Naive thymus-derived CD8-positive, alpha-beta T cell (primary cell): Measurements from ENCODE around the gene CSAG3. TPM values are rescaled to one million over a fixed set of nuclear protein-coding genes. Genes with fewer than 3 reads are reported as not detected.
"Not testable (repeated sequence)": the region's sequence is repeated elsewhere in the genome, so short reads cannot be mapped to it uniquely, and the experiment has no call there.

Experiments used
- ATAC-seq, 2 donors: fragments of 150-1000 bp; cut with Tn5 transposase in 1 of 2; sonication (Bioruptor Pico), chemical (Tn5 transposase) in 1 of 2; 1 replicate in 1 of 2; 2 replicates in 1 of 2; pipeline ENCODE4 v1.10.0; 2021; ENCODE audit warnings: mild to moderate bottlenecking in 2 of 2, moderate library complexity in 2 of 2
- POLR2A ChIA-PET: fragments of 350-600 bp; sonication (Branson Sonifier 250); formaldehyde crosslinking; loops from one replicate; lab custom pipeline; 2021; ENCODE audit warnings: antibody characterized with exemption; lab: Charles Lee
- DNase-seq, 10 donors: peaks; one replicate each; pipeline versions ENCODE4 v3.0.0 to v3.0.0-alpha.2; 2020 to 2022
- H3K27ac Mint-ChIP-seq, 10 donors: one replicate each; pipeline ENCODE4 v1.8.0; 2020 to 2022; ENCODE audit warnings: mild to moderate bottlenecking in 10 of 10, mixed read lengths in 10 of 10, moderate library complexity in 4 of 10, inconsistent platforms in 1 of 10
- H3K27me3 Mint-ChIP-seq, 5 donors: one replicate each; pipeline ENCODE4 v1.8.0; 2021 to 2022; ENCODE audit warnings: mixed read lengths in 5 of 5
- H3K36me3 Mint-ChIP-seq, 3 donors: one replicate each; pipeline ENCODE4 v1.8.0; 2020 to 2022; ENCODE audit warnings: mixed read lengths in 3 of 3, mild to moderate bottlenecking in 2 of 3, inconsistent platforms in 1 of 3
- H3K4me1 Mint-ChIP-seq, 4 donors: one replicate each; pipeline ENCODE4 v1.8.0; 2021 to 2022; ENCODE audit warnings: mixed read lengths in 4 of 4
- H3K4me3 Mint-ChIP-seq, 10 donors: one replicate each; pipeline ENCODE4 v1.8.0; 2020 to 2022; ENCODE audit warnings: mild to moderate bottlenecking in 10 of 10, mixed read lengths in 10 of 10, moderate library complexity in 6 of 10, inconsistent platforms in 1 of 10
- H3K9me3 Mint-ChIP-seq, 9 donors: one replicate each; pipeline ENCODE4 v1.8.0; 2020 to 2022; ENCODE audit warnings: mixed read lengths in 9 of 9, mild to moderate bottlenecking in 3 of 9, inconsistent platforms in 1 of 9, moderate library complexity in 1 of 9
- polyA plus RNA-seq, 3 donors: library from polyadenylated mRNA; unstranded; fragments of 300-500 nt; fragmentation: Illumina TruSeq; gene quantifications; one replicate each; pipeline ENCODE4 v1.2.3, GENCODE V29; 2021
- total RNA-seq, 8 experiments: library from RNA in 2 of 8; stranded (reverse) in 2 of 8; gene quantifications; one replicate each; pipeline ENCODE4 v1.2.3 and lab custom pipeline; 2021 to 2026

Gene CSAG3
- total and polyA plus RNA-seq, 5 experiments from 2014 or later: not detected

- POLR2A ChIA-PET, H3K27me3 Mint-ChIP-seq, H3K4me3 Mint-ChIP-seq, H3K9me3 Mint-ChIP-seq, DNase-seq, H3K27ac Mint-ChIP-seq, H3K4me1 Mint-ChIP-seq, H3K36me3 Mint-ChIP-seq, ATAC-seq: not testable (repeated sequence)
Measured at GRCh38 chrX:152754871-152755270, 4.1 kb upstream of the CSAG3 start.

GRCh38 chrX:152759544-152759943 is 526 bp downstream of the CSAG3 start:
- H3K4me3 Mint-ChIP-seq, H3K36me3 Mint-ChIP-seq, H3K27me3 Mint-ChIP-seq, ATAC-seq, POLR2A ChIA-PET, H3K9me3 Mint-ChIP-seq, DNase-seq, H3K27ac Mint-ChIP-seq, H3K4me1 Mint-ChIP-seq: not testable (repeated sequence)

- POLR2A ChIA-PET, H3K27ac Mint-ChIP-seq, ATAC-seq, H3K36me3 Mint-ChIP-seq, DNase-seq, H3K9me3 Mint-ChIP-seq, H3K27me3 Mint-ChIP-seq, H3K4me3 Mint-ChIP-seq, H3K4me1 Mint-ChIP-seq: not testable (repeated sequence)
Measured at GRCh38 chrX:152761582-152761981, 2.6 kb downstream of the CSAG3 start.

GRCh38 chrX:152766562-152766961 is 7.5 kb downstream of the CSAG3 start:
- H3K9me3 Mint-ChIP-seq, H3K4me1 Mint-ChIP-seq, ATAC-seq, H3K27ac Mint-ChIP-seq, H3K4me3 Mint-ChIP-seq, DNase-seq, POLR2A ChIA-PET, H3K27me3 Mint-ChIP-seq, H3K36me3 Mint-ChIP-seq: not testable (repeated sequence)

- H3K36me3 Mint-ChIP-seq, H3K4me3 Mint-ChIP-seq, POLR2A ChIA-PET, H3K4me1 Mint-ChIP-seq, H3K27me3 Mint-ChIP-seq, ATAC-seq, DNase-seq, H3K27ac Mint-ChIP-seq, H3K9me3 Mint-ChIP-seq: not testable (repeated sequence)
Measured at GRCh38 chrX:152769549-152770289, 10.7 kb downstream of the CSAG3 start, which contains the start of gene MAGEA6. Gene MAGEA6, minus strand, starts transcription at chrX:152769689. Its CDS starts 2,039 bp downstream, at chrX:152767650.

- H3K36me3 Mint-ChIP-seq, H3K4me3 Mint-ChIP-seq, H3K27me3 Mint-ChIP-seq, ATAC-seq, H3K9me3 Mint-ChIP-seq, H3K4me1 Mint-ChIP-seq, DNase-seq, POLR2A ChIA-PET, H3K27ac Mint-ChIP-seq: not testable (repeated sequence)
Measured at GRCh38 chrX:152787062-152787461, 28.0 kb downstream of the CSAG3 start.

GRCh38 chrX:152798945-152799344 is 39.9 kb downstream of the CSAG3 start:
- Mint-ChIP-seq H3K4me3 (no peak overlapping the region), H3K27me3 (peaks cover 0 to 9% (median 5%) of the 10 kb centered on the region in 5 donors)
- no peak for ATAC-seq

GRCh38 chrX:152806035-152806434 is 47.0 kb downstream of the CSAG3 start:
- H3K4me1 Mint-ChIP-seq: no peaks in the 10 kb centered on the region
- H3K27me3 Mint-ChIP-seq: peaks cover 0 to 16% (median 10%) of the 10 kb centered on the region in 5 donors
- POLR2A ChIA-PET: no interaction called here
- no peaks in the 10 kb centered on the region for H3K9me3 Mint-ChIP-seq
- ATAC-seq: no peak
- H3K36me3 Mint-ChIP-seq: no peaks in the 10 kb centered on the region
- no peak overlapping the region for H3K27ac Mint-ChIP-seq
- H3K4me3 Mint-ChIP-seq: no peak overlapping the region
- DNase-seq: no peak

More at GRCh38 chrX:152798945-152799344, 39.9 kb downstream of the CSAG3 start:
- Mint-ChIP-seq H3K36me3 (no peaks in the 10 kb centered on the region), H3K9me3 (no peaks in the 10 kb centered on the region), H3K4me1 (no peaks in the 10 kb centered on the region), H3K27ac (no peak overlapping the region)
- POLR2A ChIA-PET: no interaction called here
- DNase-seq: no peak

Other genes starting within 250 kb of the CSAG3 start
- not detected for gene GABRQ, start 121.3 kb upstream of the CSAG3 start, total RNA-seq
- gene GABRQ, start 121.3 kb upstream of the CSAG3 start, polyA plus RNA-seq: not detected
- not detected for gene MAGEA3, start 60.4 kb upstream of the CSAG3 start, total RNA-seq
- gene MAGEA3, start 60.4 kb upstream of the CSAG3 start, polyA plus RNA-seq: not detected
- gene CSAG2, start 49.9 kb upstream of the CSAG3 start, total RNA-seq: not detected
- gene CSAG2, start 49.9 kb upstream of the CSAG3 start, polyA plus RNA-seq: not detected
- not detected for gene MAGEA2B, start 44.6 kb upstream of the CSAG3 start, total RNA-seq
- not detected for gene MAGEA2B, start 44.6 kb upstream of the CSAG3 start, polyA plus RNA-seq
- gene CSAG1, start 25.5 kb upstream of the CSAG3 start, total RNA-seq: not detected
- gene CSAG1, start 25.5 kb upstream of the CSAG3 start, polyA plus RNA-seq: not detected
- not detected for gene MAGEA12, start 25.5 kb upstream of the CSAG3 start, total RNA-seq
- gene MAGEA12, start 25.5 kb upstream of the CSAG3 start, polyA plus RNA-seq: not detected
- gene MAGEA2, start 5.4 kb upstream of the CSAG3 start, total RNA-seq: not detected
- not detected for gene MAGEA2, start 5.4 kb upstream of the CSAG3 start, polyA plus RNA-seq
- not detected for gene MAGEA6, start 10.5 kb downstream of the CSAG3 start, total RNA-seq
- not detected for gene MAGEA6, start 10.5 kb downstream of the CSAG3 start, polyA plus RNA-seq
- 1 to 10 TPM; 6.3 to 7.3 TPM for gene CETN2, start 71.5 kb downstream of the CSAG3 start, total RNA-seq
- gene CETN2, start 71.5 kb downstream of the CSAG3 start, polyA plus RNA-seq: 10 to 100 TPM; 23.3 to 30.8 (median 27.7) TPM
- 1 to 10 TPM; 6.8 to 7.6 TPM for gene NSDHL, start 71.8 kb downstream of the CSAG3 start, total RNA-seq
- 10 to 100 TPM; 10.5 to 13.0 (median 12.7) TPM for gene NSDHL, start 71.8 kb downstream of the CSAG3 start, polyA plus RNA-seq
- gene ZNF185, start 138.8 kb downstream of the CSAG3 start, total RNA-seq: 1 to 10 TPM; 2.6 to 2.7 TPM
- 1 to 10 TPM; 1.8 to 2.8 (median 2.6) TPM for gene ZNF185, start 138.8 kb downstream of the CSAG3 start, polyA plus RNA-seq
- gene PNMA5, start 234.9 kb downstream of the CSAG3 start, total RNA-seq: not detected
- not detected for gene PNMA5, start 234.9 kb downstream of the CSAG3 start, polyA plus RNA-seq